Nephron progenitor cell (in vitro differentiated cells): ENCODE measurements around the gene PRM3.

Experiments
- DNase-seq: peaks from one replicate; pipeline ENCODE4 v3.0.0; 2021
- H3K27ac Mint-ChIP-seq: 2 replicates; pipeline ENCODE4 v1.8.0; 2021; ENCODE audit warnings: mild to moderate bottlenecking, moderate library complexity, mixed read lengths
- H3K27me3 Mint-ChIP-seq: 2 replicates; pipeline ENCODE4 v1.8.0; 2021; ENCODE audit warnings: mild to moderate bottlenecking, low read depth, mixed read lengths; ENCODE audit not compliant: poor library complexity
- H3K36me3 Mint-ChIP-seq: 2 replicates; pipeline ENCODE4 v1.8.0; 2021; ENCODE audit warnings: low read depth, mixed read lengths
- H3K4me1 Mint-ChIP-seq: 2 replicates; pipeline ENCODE4 v1.8.0; 2021; ENCODE audit warnings: mixed read lengths
- H3K4me3 Mint-ChIP-seq: 2 replicates; pipeline ENCODE4 v1.8.0; 2021; ENCODE audit warnings: mild to moderate bottlenecking, moderate library complexity, mixed read lengths
- H3K9me3 Mint-ChIP-seq: 2 replicates; pipeline ENCODE4 v1.8.0; 2021; ENCODE audit warnings: mild to moderate bottlenecking, moderate library complexity, mixed read lengths
- CTCF ChIP-seq: fragments of 200-600 bp; sonication (generic); IDR thresholded peaks from 2 replicates; pipeline ENCODE4 v1.5.0; 2021; ENCODE audit warnings: antibody characterized with exemption

Gene PRM3

GRCh38 chr16:11259655-11260595, 13.5 kb downstream of the PRM3 start:
- Mint-ChIP-seq H3K27ac (no peak overlapping the region), H3K4me3 (no peak overlapping the region), H3K9me3 (no peaks in the 10 kb centered on the region), H3K4me1 (peaks cover 7% of the 10 kb centered on the region), H3K27me3 (peaks cover 27% of the 10 kb centered on the region), H3K36me3 (no peaks in the 10 kb centered on the region)
- no peak for DNase-seq
- TF ChIP-seq CTCF, result no peak

DNA sequence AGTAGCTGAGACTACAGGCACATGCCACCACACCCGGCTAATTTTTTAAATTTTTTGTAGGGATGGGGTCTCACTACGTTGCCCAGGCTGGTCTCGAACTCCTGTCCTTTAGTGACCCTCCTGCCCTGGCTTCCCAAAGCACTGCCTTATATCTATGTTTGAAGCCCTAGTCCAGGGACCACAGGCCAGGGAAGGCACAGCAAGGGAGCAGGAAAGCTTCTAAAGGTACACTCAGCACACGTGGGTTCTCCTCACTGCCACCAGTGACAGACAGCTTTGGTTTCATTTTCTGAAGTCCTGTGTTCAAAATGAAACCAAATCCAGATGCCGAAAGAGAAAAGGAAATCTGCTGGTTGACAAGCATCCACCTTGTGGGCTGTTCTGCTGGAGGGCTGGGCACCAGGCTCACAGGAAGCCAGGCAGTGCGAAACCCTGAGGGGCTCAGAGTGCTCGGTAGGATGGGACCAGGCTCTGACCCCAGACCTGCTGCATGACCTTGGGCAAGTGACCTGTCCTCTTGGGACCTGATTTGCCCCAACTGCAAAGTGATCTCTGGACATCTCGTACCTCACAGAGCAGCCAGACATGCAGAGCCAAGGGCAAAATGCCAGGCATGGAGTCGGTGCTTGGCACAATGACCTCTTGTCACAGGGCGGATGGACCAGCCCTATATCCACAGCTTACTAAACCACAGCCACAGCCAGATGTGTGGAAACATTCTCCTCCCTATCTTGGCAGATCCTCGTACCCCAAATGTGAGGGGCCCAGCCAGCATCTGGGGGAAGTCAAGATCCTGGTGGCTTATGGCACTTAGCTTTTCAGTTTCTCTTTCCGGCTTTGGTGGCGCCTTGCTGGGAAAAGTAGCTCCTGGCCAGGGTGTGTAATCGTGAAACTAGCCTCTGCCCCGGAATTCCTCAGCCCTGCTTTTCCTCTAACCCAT, 14.6 kb downstream of the PRM3 start:
- Mint-ChIP-seq H3K27ac (no peak overlapping the region), H3K9me3 (no peaks in the 10 kb centered on the region), H3K4me1 (peaks cover 8% of the 10 kb centered on the region)

DNA sequence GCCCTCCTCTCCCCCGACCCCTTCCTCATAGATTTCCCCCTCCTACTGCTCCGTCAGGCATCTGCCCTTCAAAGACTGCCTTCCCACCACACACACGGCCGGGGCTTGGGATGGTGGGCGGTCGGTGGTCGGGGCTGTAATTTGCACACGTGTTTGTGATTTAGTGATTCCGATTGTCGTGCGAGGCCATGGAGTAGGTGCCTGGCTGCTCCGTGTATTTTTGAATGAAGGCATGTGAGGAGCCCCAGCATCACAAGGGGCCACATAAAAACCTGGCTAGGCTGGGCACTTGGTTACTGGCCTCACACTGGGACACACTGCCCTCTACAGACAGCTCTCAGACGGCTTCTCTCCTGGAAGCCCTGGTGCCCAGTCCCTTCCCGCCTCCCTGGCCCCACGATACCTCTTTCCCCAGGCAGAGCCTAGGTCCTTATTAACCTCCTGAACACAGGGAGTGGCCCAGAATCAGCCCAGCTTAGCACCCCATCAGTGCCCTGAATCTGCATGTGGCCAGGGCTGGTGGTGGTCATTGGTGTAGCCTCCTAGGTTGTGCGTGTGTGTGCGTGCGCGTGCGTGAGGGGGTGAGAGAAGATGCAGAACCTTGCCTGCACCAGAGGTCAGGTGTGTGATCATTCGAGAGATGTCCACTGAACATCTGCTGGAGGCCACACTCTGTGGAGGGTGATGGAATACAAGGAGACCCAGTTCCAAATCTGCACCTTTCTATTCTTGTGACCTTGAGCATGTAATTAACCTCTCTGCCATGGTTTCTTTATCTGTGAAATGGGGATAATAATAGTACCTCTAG, 16.1 kb downstream of the PRM3 start:
- peaks cover 13% of the 10 kb centered on the region for H3K4me1 Mint-ChIP-seq
- H3K36me3 Mint-ChIP-seq, result no peaks in the 10 kb centered on the region
- DNase-seq, result peak; percentile 69
- H3K27ac Mint-ChIP-seq, result no peak overlapping the region
- H3K27me3 Mint-ChIP-seq, result peaks cover 34% of the 10 kb centered on the region
- TF ChIP-seq CTCF, result peak; percentile 51
- no peaks in the 10 kb centered on the region for H3K9me3 Mint-ChIP-seq
- peak overlapping the region; percentile 86 for H3K4me3 Mint-ChIP-seq

More for the DNA sequence above, 14.6 kb downstream of the PRM3 start:
- Mint-ChIP-seq H3K4me3 (no peak overlapping the region), H3K27me3 (peaks cover 31% of the 10 kb centered on the region), H3K36me3 (no peaks in the 10 kb centered on the region)
- DNase-seq, result no peak
- no peak for TF ChIP-seq CTCF

- peaks cover 34% of the 10 kb centered on the region for H3K27me3 Mint-ChIP-seq
- H3K36me3 Mint-ChIP-seq, result no peaks in the 10 kb centered on the region
- no peak for TF ChIP-seq CTCF
- peak overlapping the region; percentile 86 for H3K4me3 Mint-ChIP-seq
- H3K27ac Mint-ChIP-seq, result no peak overlapping the region
- peak; percentile 69 for DNase-seq
- H3K9me3 Mint-ChIP-seq, result no peaks in the 10 kb centered on the region
- H3K4me1 Mint-ChIP-seq, result peaks cover 18% of the 10 kb centered on the region
Measured at GRCh38 chr16:11256661-11257130, 16.7 kb downstream of the PRM3 start.
